SK-N-SH (cell line): Measurements from ENCODE around the gene AR. TPM values are rescaled to one million over a fixed set of nuclear protein-coding genes. Genes with fewer than 3 reads are reported as not detected.

ENCODE experiments used
- CTCF ChIA-PET: fragments of 300-600, 350-600 bp; formaldehyde crosslinking; extraction: SDS; loops from one replicate; lab custom pipeline; 2021; lab: Yijun Ruan, JAX
- POLR2A ChIA-PET: fragments of 350-600 bp; sonication (Branson Sonifier 250); formaldehyde crosslinking; extraction: SDS; loops from one replicate; lab custom pipeline; 2020; ENCODE audit warnings: antibody characterized with exemption, inconsistent platforms; lab: Yijun Ruan, JAX
- DNase-seq: peaks from one replicate; pipeline ENCODE4 v3.0.0; 2012
- H2AFZ ChIP-seq: fragments of 200-600 bp; sonication (generic); 2 replicates; pipeline ENCODE4 v1.8.1; 2016; ENCODE audit warnings: antibody characterized with exemption, mild to moderate bottlenecking, low read depth
- H3F3A ChIP-seq: fragments of 200-600 bp; sonication (generic); replicated peaks from 2 replicates; pipeline ENCODE3; 2016; ENCODE audit warnings: antibody characterized with exemption, mild to moderate bottlenecking; ENCODE audit not compliant: insufficient read depth
- H3K27ac ChIP-seq, 2 experiments: fragments of 200-500 bp in 1 of 2; fragments of 200-600 bp in 1 of 2; sonication (Bioruptor generic) in 1 of 2; sonication (generic), shearing (Covaris generic) in 1 of 2; 2 replicates each; pipeline versions ENCODE4 v1.5.1 to v1.6.1; 2014 to 2016; ENCODE audit warnings: low read depth in 2 of 2, inconsistent platforms in 1 of 2, low read length in 1 of 2, mild to moderate bottlenecking in 1 of 2, mixed read lengths in 1 of 2
- H3K27me3 ChIP-seq: fragments of 200-600 bp; sonication (generic), shearing (Covaris generic); 2 replicates; pipeline ENCODE4 v1.6.1; 2016; ENCODE audit warnings: mixed run types; ENCODE audit not compliant: insufficient read depth
- H3K36me3 ChIP-seq, 2 experiments: fragments of 200-500 bp in 1 of 2; fragments of 200-600 bp in 1 of 2; sonication (Bioruptor generic) in 1 of 2; sonication (generic) in 1 of 2; replicated peaks in 1 of 2; 2 replicates each; pipeline versions ENCODE3 to v1.5.1; 2014 to 2016; ENCODE audit warnings: low read length in 1 of 2, mild to moderate bottlenecking in 1 of 2; ENCODE audit not compliant: insufficient read depth in 2 of 2, control insufficient read depth in 1 of 2
- H3K4me1 ChIP-seq, 2 experiments: fragments of 200-500 bp in 1 of 2; fragments of 200-600 bp in 1 of 2; sonication (Bioruptor generic) in 1 of 2; sonication (generic), shearing (Covaris generic) in 1 of 2; 2 replicates each; pipeline versions ENCODE4 v1.5.1 to v1.6.1; 2014 to 2016; ENCODE audit warnings: low read depth in 1 of 2, low read length in 1 of 2, mixed run types in 1 of 2; ENCODE audit not compliant: insufficient read depth in 2 of 2, control insufficient read depth in 1 of 2
- H3K4me2 ChIP-seq: fragments of 200-600 bp; sonication (generic), shearing (Covaris generic); 2 replicates; pipeline ENCODE4 v1.6.1; 2017; ENCODE audit warnings: mixed run types
- H3K4me3 ChIP-seq, 2 experiments: fragments of 200-500 bp in 1 of 2; fragments of 200-600 bp in 1 of 2; sonication (Bioruptor generic) in 1 of 2; sonication (generic), shearing (Covaris generic) in 1 of 2; 2 replicates each; pipeline versions ENCODE4 v1.5.1 to v1.8.1; 2014 to 2016; ENCODE audit warnings: low read depth in 2 of 2, inconsistent platforms in 1 of 2, low read length in 1 of 2, mild to moderate bottlenecking in 1 of 2, mixed read lengths in 1 of 2, moderate library complexity in 1 of 2
- H3K79me2 ChIP-seq: fragments of 200-600 bp; sonication (generic); 2 replicates; pipeline ENCODE4 v1.8.1; 2017; ENCODE audit warnings: mild to moderate bottlenecking; ENCODE audit not compliant: insufficient read depth
- H3K9ac ChIP-seq: fragments of 200-600 bp; sonication (generic); 2 replicates; pipeline ENCODE4 v1.6.1; 2017; ENCODE audit warnings: mixed run types
- H3K9me2 ChIP-seq: fragments of 200-600 bp; sonication (generic); 2 replicates; pipeline ENCODE4 v1.6.1; 2017; ENCODE audit warnings: mixed run types
- H3K9me3 ChIP-seq: fragments of 200-600 bp; sonication (generic); 2 replicates; pipeline ENCODE4 v1.6.1; 2017; ENCODE audit warnings: mixed run types, mild to moderate bottlenecking, moderate library complexity
- H4K20me1 ChIP-seq: fragments of 200-600 bp; sonication (generic); 2 replicates; pipeline ENCODE4 v1.6.1; 2017; ENCODE audit warnings: mild to moderate bottlenecking, mixed run types; ENCODE audit not compliant: insufficient read depth
- CHD2 ChIP-seq: fragments of 150-350 bp; IDR thresholded peaks from 2 replicates; pipeline ENCODE4 v1.6.1; 2018; ENCODE audit warnings: low read length; ENCODE audit not compliant: partially characterized antibody
- EZH2phosphoT487 ChIP-seq: fragments of 200-600 bp; sonication (generic); IDR thresholded peaks from 2 replicates; pipeline ENCODE4 v1.6.1; 2017; ENCODE audit warnings: low read depth, mixed run types, mild to moderate bottlenecking, antibody characterized with exemption, moderate library complexity, borderline replicate concordance
- FOXJ3 ChIP-seq: sonication (generic); formaldehyde crosslinking; IDR thresholded peaks from 2 replicates; pipeline ENCODE4 v1.5.1; 2020; ENCODE audit warnings: mild to moderate bottlenecking, missing genetic modification reagents
- GABPA ChIP-seq: IDR thresholded peaks from 2 replicates; pipeline ENCODE4 v1.4.0; 2012; ENCODE audit warnings: low read depth, mild to moderate bottlenecking
- GATA2 ChIP-seq: sonication (generic); formaldehyde crosslinking; IDR thresholded peaks from 2 replicates; pipeline ENCODE4 v1.5.0; 2020; ENCODE audit warnings: mild to moderate bottlenecking, missing genetic modification reagents
- JUND ChIP-seq: IDR thresholded peaks from 2 replicates; pipeline ENCODE4 v1.4.0; 2012
- MXI1 ChIP-seq: IDR thresholded peaks from 2 replicates; pipeline ENCODE4 v1.6.1; 2012; ENCODE audit warnings: mild to moderate bottlenecking, low read depth, low read length, improper control_type of control experiment
- NFIC ChIP-seq: IDR thresholded peaks from 2 replicates; pipeline ENCODE4 v1.4.0; 2012; ENCODE audit warnings: borderline replicate concordance
- PBX3 ChIP-seq: IDR thresholded peaks from 2 replicates; pipeline ENCODE4; 2012
- RAD21 ChIP-seq: IDR thresholded peaks from 2 replicates; pipeline ENCODE4 v1.6.1; 2012; ENCODE audit warnings: mild to moderate bottlenecking, low read length
- RCOR1 ChIP-seq: fragments of 150-350 bp; IDR thresholded peaks from 2 replicates; pipeline ENCODE4 v1.6.1; 2017; ENCODE audit warnings: antibody characterized with exemption, low read length
- REST ChIP-seq: IDR thresholded peaks from 2 replicates; pipeline ENCODE4 v1.6.1; 2012; ENCODE audit warnings: mild to moderate bottlenecking, low read depth, low read length, moderate library complexity
- RFX5 ChIP-seq: IDR thresholded peaks from 2 replicates; pipeline ENCODE4 v1.6.1; 2012; ENCODE audit warnings: mild to moderate bottlenecking, improper control_type of control experiment, low read length
- SMC3 ChIP-seq: IDR thresholded peaks from 2 replicates; pipeline ENCODE4 v1.6.1; 2012; ENCODE audit warnings: low read depth, low read length, improper control_type of control experiment
- USF1 ChIP-seq: IDR thresholded peaks from 2 replicates; pipeline ENCODE4 v1.4.0; 2012; ENCODE audit warnings: low read depth, borderline replicate concordance
- YY1 ChIP-seq: IDR thresholded peaks from 2 replicates; pipeline ENCODE4 v1.4.0; 2012; ENCODE audit warnings: low read depth, mild to moderate bottlenecking
- ZBTB33 ChIP-seq: IDR thresholded peaks from 2 replicates; pipeline ENCODE4 v1.4.0; 2012; ENCODE audit warnings: low read depth, borderline replicate concordance
- WGBS: methylation state at CpG from one replicate; pipeline ENCODE4 v1.1.6; 2017; ENCODE audit warnings: low lambda C conversion rate; 5-methylcytosine and 5-hydroxymethylcytosine counted together
- polyA plus RNA-seq, 3 experiments: library from polyadenylated mRNA; depleted of rRNA; stranded (reverse); fragments of >200 nt; gene quantifications; 2 replicates each; pipeline ENCODE4 v1.2.3, GENCODE V29; 2012

AR gene
- polyA plus RNA-seq, 1 of the 3 experiments (the other 2 are of a cell fraction): not detected

GRCh38 chrX:67724359-67725110, 180.7 kb downstream of the AR start:
- no peak overlapping the region for H2AFZ ChIP-seq
- H3K9me2 ChIP-seq: no peaks in the 10 kb centered on the region
- no peak overlapping the region for H3K4me2 ChIP-seq
- H3K27me3 ChIP-seq: no peaks in the 10 kb centered on the region
- no peaks in the 10 kb centered on the region for H3K79me2 ChIP-seq
- ChIA-PET POLR2A (no interaction called here), CTCF (no interaction called here)
- no peaks in the 10 kb centered on the region for H3K9me3 ChIP-seq
- H4K20me1 ChIP-seq: no peaks in the 10 kb centered on the region
- TF ChIP-seq EZH2phosphoT487 (no peak), FOXJ3 (CRISPR knock-in tag) (no peak), NFIC (no peak), SMC3 (no peak), PBX3 (no peak), GABPA (no peak), RAD21 (no peak), ZBTB33 (no peak), RFX5 (no peak), YY1 (no peak), GATA2 (CRISPR knock-in tag) (no peak), JUND (no peak), REST (no peak), RCOR1 (no peak), MXI1 (no peak), CHD2 (no peak), USF1 (no peak)
- TF ChIP-seq, all 33 proteins: peak for 0
- DNase-seq: no peak
- 4% methylated on average over 5 of the region's 5 CpGs for WGBS
- H3K9ac ChIP-seq: no peak overlapping the region
- no peaks in the 10 kb centered on the region for H3K4me1 ChIP-seq
- H3F3A ChIP-seq: no peaks in the 10 kb centered on the region
- no peaks in the 10 kb centered on the region for H3K36me3 ChIP-seq
- no peak overlapping the region for H3K27ac ChIP-seq
- H3K4me3 ChIP-seq: no peak overlapping the region
